Esophagus muscularis mucosa (tissue), 4 donors: ENCODE measurements around the gene TET3.

Experiments used
- EP300 ChIP-seq: sonication (generic); formaldehyde crosslinking; IDR thresholded peaks from one replicate; pipeline ENCODE4 v1.6.1; 2017; ENCODE audit warnings: antibody characterized with exemption
- POLR2A ChIP-seq: fragments of 450-650 bp; IDR thresholded peaks from one replicate; pipeline ENCODE4 v1.6.1; 2017; ENCODE audit warnings: antibody characterized with exemption, moderate library complexity, mild to moderate bottlenecking, low read depth
- POLR2AphosphoS5 ChIP-seq, 2 donors: sonication (generic); formaldehyde crosslinking; IDR thresholded peaks; one replicate each; pipeline ENCODE4 v1.6.1; 2017; ENCODE audit warnings: antibody characterized with exemption in 2 of 2
- TF ChIP-seq, protein P1 (sequence below), 3 experiments: fragments of 200-600 bp in 2 of 3; fragments of 450-650 bp in 1 of 3; sonication (generic) in 2 of 3; IDR thresholded peaks; one replicate each; pipeline ENCODE4 v1.5.1; 2017 to 2019; ENCODE audit warnings: antibody characterized with exemption in 3 of 3, mild to moderate bottlenecking in 2 of 3, moderate library complexity in 1 of 3

DNA sequence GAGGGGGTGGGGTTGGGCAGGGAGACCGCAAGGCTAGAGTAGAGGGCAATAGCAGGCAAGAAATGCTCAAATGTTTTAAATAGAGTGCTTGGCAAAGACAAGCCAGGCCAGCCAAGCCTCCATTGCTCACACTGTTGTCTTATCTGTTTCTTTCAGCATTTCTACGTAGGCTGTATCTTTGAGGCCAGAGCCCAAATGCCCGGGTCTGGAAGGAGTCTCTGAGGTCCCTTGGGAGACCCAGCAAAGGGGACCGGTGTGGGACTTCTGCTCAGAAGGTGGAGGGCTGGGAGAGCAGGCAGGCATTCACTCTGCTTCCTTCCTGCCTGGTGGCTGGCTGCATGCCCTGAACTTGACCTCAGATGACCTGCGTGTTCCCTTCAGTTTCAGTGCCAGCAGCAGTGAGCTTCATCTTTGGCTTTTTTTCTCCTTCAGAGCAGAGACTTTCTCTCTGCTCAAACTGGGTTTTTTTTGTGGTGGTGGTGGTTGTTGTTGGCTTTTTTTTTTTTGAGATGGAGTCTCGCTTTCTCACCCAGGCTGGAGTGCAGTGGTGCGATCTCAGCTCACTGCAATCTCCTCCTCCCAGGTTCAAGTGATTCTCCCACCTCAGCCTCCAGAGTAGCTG, 13.7 kb upstream of the TET3 start:
- TF ChIP-seq, protein P1, sequence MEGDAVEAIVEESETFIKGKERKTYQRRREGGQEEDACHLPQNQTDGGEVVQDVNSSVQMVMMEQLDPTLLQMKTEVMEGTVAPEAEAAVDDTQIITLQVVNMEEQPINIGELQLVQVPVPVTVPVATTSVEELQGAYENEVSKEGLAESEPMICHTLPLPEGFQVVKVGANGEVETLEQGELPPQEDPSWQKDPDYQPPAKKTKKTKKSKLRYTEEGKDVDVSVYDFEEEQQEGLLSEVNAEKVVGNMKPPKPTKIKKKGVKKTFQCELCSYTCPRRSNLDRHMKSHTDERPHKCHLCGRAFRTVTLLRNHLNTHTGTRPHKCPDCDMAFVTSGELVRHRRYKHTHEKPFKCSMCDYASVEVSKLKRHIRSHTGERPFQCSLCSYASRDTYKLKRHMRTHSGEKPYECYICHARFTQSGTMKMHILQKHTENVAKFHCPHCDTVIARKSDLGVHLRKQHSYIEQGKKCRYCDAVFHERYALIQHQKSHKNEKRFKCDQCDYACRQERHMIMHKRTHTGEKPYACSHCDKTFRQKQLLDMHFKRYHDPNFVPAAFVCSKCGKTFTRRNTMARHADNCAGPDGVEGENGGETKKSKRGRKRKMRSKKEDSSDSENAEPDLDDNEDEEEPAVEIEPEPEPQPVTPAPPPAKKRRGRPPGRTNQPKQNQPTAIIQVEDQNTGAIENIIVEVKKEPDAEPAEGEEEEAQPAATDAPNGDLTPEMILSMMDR (IDR thresholded peaks at IDR 0.05) = no peak
- no peak for TF ChIP-seq POLR2A
- TF ChIP-seq EP300 = no peak
- peak in 1 of 2 donors; percentile 23 for TF ChIP-seq POLR2AphosphoS5 (IDR thresholded peaks at IDR 0.05)
